K562 (cell line): ENCODE results near the gene VEZF1.

ENCODE experiments used
- CREB1 ChIP-seq, 2 experiments: sonication (generic) in 1 of 2; formaldehyde crosslinking in 1 of 2; IDR thresholded peaks; 2 replicates each; pipeline versions ENCODE4 v1.6.1 to v1.8.0; 2012 to 2022; ENCODE audit warnings: inconsistent platforms in 1 of 2, mild to moderate bottlenecking in 1 of 2, missing genetic modification reagents in 1 of 2, moderate library complexity in 1 of 2
- CREM ChIP-seq: IDR thresholded peaks from 2 replicates; pipeline ENCODE4 v1.6.1; 2014; ENCODE audit warnings: antibody characterized with exemption, low read depth
- STAT5A ChIP-seq: IDR thresholded peaks from 2 replicates; pipeline ENCODE4 v1.6.1; 2012; ENCODE audit warnings: low read length, inconsistent platforms, borderline replicate concordance
- ZNF24 ChIP-seq: fragments of 450-650 bp; IDR thresholded peaks from 2 replicates; pipeline ENCODE4 v1.6.1; 2016
- TF ChIP-seq, protein P1 (sequence below): fragments of 200-400 bp; formaldehyde crosslinking; IDR thresholded peaks from 2 replicates; pipeline ENCODE4 v1.6.1; 2017; ENCODE audit warnings: mild to moderate bottlenecking, low read depth, low read length, moderate library complexity
- TF ChIP-seq, protein P2 (sequence below): sonication (generic); formaldehyde crosslinking; IDR thresholded peaks from 2 replicates; pipeline ENCODE4 v1.8.0; 2022; ENCODE audit warnings: mild to moderate bottlenecking, low read depth, missing genetic modification reagents
- TF ChIP-seq, protein P3 (sequence below): fragments of 450-650 bp; IDR thresholded peaks from 2 replicates; pipeline ENCODE4 v1.6.1; 2017; ENCODE audit warnings: mild to moderate bottlenecking, moderate library complexity

DNA sequence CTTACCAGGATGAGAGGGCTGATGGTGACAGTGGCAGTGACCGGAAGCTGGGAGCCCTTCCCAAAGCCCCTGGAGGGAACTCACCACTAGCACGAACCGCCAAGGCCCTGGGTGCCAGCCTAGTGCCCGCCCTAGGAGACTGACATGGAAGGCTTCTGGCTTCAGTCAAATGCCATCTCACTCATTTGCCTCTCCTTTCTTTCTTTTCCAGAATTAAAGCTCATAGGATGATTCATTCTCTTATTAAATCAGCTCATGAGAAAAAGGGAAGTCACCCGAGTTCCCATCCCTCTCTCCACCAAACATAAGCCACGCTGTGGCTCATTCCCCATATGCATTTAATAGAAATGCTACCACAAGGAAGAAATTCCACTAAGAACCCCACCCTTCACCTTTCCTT, 44.9 kb downstream of the VEZF1 start:
- TF ChIP-seq, protein P1, sequence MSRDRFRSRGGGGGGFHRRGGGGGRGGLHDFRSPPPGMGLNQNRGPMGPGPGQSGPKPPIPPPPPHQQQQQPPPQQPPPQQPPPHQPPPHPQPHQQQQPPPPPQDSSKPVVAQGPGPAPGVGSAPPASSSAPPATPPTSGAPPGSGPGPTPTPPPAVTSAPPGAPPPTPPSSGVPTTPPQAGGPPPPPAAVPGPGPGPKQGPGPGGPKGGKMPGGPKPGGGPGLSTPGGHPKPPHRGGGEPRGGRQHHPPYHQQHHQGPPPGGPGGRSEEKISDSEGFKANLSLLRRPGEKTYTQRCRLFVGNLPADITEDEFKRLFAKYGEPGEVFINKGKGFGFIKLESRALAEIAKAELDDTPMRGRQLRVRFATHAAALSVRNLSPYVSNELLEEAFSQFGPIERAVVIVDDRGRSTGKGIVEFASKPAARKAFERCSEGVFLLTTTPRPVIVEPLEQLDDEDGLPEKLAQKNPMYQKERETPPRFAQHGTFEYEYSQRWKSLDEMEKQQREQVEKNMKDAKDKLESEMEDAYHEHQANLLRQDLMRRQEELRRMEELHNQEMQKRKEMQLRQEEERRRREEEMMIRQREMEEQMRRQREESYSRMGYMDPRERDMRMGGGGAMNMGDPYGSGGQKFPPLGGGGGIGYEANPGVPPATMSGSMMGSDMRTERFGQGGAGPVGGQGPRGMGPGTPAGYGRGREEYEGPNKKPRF: no peak
- TF ChIP-seq STAT5A (no peak), CREM (no peak), ZNF24 (no peak), CREB1 (IDR thresholded peaks at IDR 0.05) (no peak), CREB1 (CRISPR knock-in tag; IDR thresholded peaks at IDR 0.05) (no peak)
- TF ChIP-seq, protein P2, sequence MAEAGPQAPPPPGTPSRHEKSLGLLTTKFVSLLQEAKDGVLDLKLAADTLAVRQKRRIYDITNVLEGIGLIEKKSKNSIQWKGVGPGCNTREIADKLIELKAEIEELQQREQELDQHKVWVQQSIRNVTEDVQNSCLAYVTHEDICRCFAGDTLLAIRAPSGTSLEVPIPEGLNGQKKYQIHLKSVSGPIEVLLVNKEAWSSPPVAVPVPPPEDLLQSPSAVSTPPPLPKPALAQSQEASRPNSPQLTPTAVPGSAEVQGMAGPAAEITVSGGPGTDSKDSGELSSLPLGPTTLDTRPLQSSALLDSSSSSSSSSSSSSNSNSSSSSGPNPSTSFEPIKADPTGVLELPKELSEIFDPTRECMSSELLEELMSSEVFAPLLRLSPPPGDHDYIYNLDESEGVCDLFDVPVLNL (CRISPR knock-in tag): no peak
- TF ChIP-seq, protein P3, sequence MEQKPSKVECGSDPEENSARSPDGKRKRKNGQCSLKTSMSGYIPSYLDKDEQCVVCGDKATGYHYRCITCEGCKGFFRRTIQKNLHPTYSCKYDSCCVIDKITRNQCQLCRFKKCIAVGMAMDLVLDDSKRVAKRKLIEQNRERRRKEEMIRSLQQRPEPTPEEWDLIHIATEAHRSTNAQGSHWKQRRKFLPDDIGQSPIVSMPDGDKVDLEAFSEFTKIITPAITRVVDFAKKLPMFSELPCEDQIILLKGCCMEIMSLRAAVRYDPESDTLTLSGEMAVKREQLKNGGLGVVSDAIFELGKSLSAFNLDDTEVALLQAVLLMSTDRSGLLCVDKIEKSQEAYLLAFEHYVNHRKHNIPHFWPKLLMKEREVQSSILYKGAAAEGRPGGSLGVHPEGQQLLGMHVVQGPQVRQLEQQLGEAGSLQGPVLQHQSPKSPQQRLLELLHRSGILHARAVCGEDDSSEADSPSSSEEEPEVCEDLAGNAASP: no peak
